Neural progenitor cell (in vitro differentiated cells): ENCODE measurements around the gene CARD8. TPM values are rescaled to one million over a fixed set of nuclear protein-coding genes. Genes with fewer than 3 reads are reported as not detected.

Experiments used
- DNase-seq: peaks from one replicate; pipeline ENCODE4 v3.0.0-alpha.2; 2016; ENCODE audit warnings: low spot score
- H2AFZ ChIP-seq: fragments of 200-600 bp; sonication (generic); replicated peaks from 2 replicates; pipeline ENCODE4 v1.6.1; 2016; ENCODE audit warnings: antibody characterized with exemption
- H3F3A ChIP-seq: fragments of 200-600 bp; sonication (generic); 2 replicates; pipeline ENCODE4 v1.6.1; 2016; ENCODE audit warnings: antibody characterized with exemption, low read depth
- H3K27ac ChIP-seq: fragments of 200-600 bp; sonication (generic); 2 replicates; pipeline ENCODE4 v1.5.1; 2016; ENCODE audit warnings: mild to moderate bottlenecking
- H3K27me3 ChIP-seq: fragments of 200-600 bp; sonication (generic); 2 replicates; pipeline ENCODE4 v1.6.1; 2016; ENCODE audit warnings: mild to moderate bottlenecking, moderate library complexity
- H3K36me3 ChIP-seq: fragments of 200-600 bp; sonication (generic); 2 replicates; pipeline ENCODE4 v1.5.1; 2016
- H3K4me1 ChIP-seq: fragments of 200-600 bp; sonication (generic); 2 replicates; pipeline ENCODE4 v1.6.1; 2016; ENCODE audit warnings: mixed run types
- H3K4me2 ChIP-seq: fragments of 200-600 bp; sonication (generic); 2 replicates; pipeline ENCODE4 v1.6.1; 2016
- H3K4me3 ChIP-seq: fragments of 200-600 bp; sonication (generic); 2 replicates; pipeline ENCODE4 v1.5.1; 2016
- H3K79me2 ChIP-seq: fragments of 200-600 bp; sonication (generic); 2 replicates; pipeline ENCODE4 v1.6.1; 2016; ENCODE audit warnings: low read depth
- H3K9ac ChIP-seq: fragments of 200-600 bp; sonication (generic); 2 replicates; pipeline ENCODE4 v1.6.1; 2016
- H3K9me3 ChIP-seq: fragments of 200-600 bp; sonication (generic); 2 replicates; pipeline ENCODE4 v1.5.1; 2016; ENCODE audit warnings: low read depth
- H4K20me1 ChIP-seq: fragments of 200-600 bp; sonication (generic); 2 replicates; pipeline ENCODE4 v1.6.1; 2016; ENCODE audit warnings: low read depth
- H3K27ac Mint-ChIP-seq: 3 replicates; pipeline ENCODE4 v1.8.0; 2021; ENCODE audit warnings: mixed read lengths
- H3K27me3 Mint-ChIP-seq: 2 replicates; pipeline ENCODE4 v1.8.0; 2022; ENCODE audit warnings: low read depth, mild to moderate bottlenecking, inconsistent platforms, moderate library complexity, mixed read lengths; ENCODE audit not compliant: insufficient read depth
- H3K36me3 Mint-ChIP-seq: 3 replicates; pipeline ENCODE4 v1.8.0; 2021; ENCODE audit warnings: mixed read lengths
- H3K4me1 Mint-ChIP-seq: 3 replicates; pipeline ENCODE4 v1.8.0; 2021; ENCODE audit warnings: mixed read lengths
- H3K4me3 Mint-ChIP-seq: 3 replicates; pipeline ENCODE4 v1.8.0; 2021; ENCODE audit warnings: mild to moderate bottlenecking, moderate library complexity, mixed read lengths
- H3K9me3 Mint-ChIP-seq: 3 replicates; pipeline ENCODE4 v1.8.0; 2020; ENCODE audit warnings: mixed read lengths
- EZH2 ChIP-seq: fragments of 200-600 bp; sonication (generic); IDR thresholded peaks from 2 replicates; pipeline ENCODE4 v1.6.1; 2017; ENCODE audit warnings: antibody characterized with exemption, mild to moderate bottlenecking, moderate library complexity
- EZH2phosphoT487 ChIP-seq: fragments of 200-600 bp; sonication (generic); IDR thresholded peaks from 2 replicates; pipeline ENCODE4 v1.6.1; 2017; ENCODE audit warnings: antibody characterized with exemption
- total RNA-seq: library from RNA; depleted of rRNA; stranded (reverse); fragments of >200 nt; gene quantifications from 2 replicates; pipeline ENCODE4 v1.2.3, GENCODE V29; 2015; ENCODE audit warnings: low replicate concordance
- TF ChIP-seq, protein P1 (sequence below): fragments of 200-600 bp; sonication (generic); IDR thresholded peaks from 2 replicates; pipeline ENCODE4 v1.5.1; 2017; ENCODE audit warnings: antibody characterized with exemption, mild to moderate bottlenecking

The CARD8 gene, protein sequence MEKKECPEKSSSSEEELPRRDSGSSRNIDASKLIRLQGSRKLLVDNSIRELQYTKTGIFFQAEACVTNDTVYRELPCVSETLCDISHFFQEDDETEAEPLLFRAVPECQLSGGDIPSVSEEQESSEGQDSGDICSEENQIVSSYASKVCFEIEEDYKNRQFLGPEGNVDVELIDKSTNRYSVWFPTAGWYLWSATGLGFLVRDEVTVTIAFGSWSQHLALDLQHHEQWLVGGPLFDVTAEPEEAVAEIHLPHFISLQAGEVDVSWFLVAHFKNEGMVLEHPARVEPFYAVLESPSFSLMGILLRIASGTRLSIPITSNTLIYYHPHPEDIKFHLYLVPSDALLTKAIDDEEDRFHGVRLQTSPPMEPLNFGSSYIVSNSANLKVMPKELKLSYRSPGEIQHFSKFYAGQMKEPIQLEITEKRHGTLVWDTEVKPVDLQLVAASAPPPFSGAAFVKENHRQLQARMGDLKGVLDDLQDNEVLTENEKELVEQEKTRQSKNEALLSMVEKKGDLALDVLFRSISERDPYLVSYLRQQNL
- total RNA-seq, result 46.6 and 59.7 TPM in 2 replicates

DNA sequence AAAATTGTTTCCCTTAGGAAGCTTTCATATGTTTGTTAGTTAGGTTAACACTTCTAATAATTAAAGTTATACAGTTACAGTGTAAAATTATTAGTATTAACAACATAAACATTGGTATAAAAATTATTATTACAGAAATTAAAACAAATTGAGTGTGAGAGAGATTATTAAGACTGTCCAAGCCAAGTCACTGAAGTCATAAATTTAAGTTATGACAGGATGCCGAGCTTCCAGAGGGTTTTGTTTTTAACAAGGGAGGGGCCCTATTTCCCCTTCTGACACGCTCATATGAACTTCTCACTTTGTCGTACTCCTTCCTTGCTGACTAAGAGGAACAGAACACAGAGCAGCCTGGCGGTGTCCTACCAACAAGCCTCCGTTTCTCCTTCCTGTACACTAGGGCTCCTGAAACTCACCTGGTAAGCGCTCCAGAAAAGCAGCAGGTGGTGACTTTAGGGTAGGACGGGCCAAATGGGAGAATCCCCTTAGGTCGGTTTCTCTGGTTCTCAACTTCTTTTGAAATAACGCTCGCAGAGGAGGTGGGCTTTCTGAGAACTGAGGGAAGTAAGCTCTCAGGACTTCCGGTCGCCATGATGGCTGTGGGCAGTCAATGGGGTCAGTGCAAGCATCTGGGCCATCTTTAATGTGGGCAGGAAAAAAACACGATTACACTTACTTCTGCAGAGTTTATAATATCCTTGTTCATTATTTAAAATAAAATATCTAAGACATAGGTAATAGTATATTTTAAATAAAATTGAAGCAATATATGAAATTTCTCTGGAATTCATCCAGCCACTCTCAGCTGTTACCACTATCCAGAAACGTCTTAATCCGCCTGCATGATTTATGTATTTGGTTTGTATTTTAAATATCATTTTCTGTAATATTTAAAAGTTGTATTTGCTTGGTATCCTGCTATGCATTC is at the start of gene CARD8:
Gene CARD8, minus strand, starts transcription at position 537 of the 928 bp plus-strand sequence. CDS start 14,892 bp downstream, outside the sequence.
- Mint-ChIP-seq H3K36me3 (peaks cover 25% of the 10 kb centered on the region), H3K4me1 (peaks cover 18% of the 10 kb centered on the region), H3K9me3 (no peaks in the 10 kb centered on the region), H3K4me3 (peak within 1 kb of the TSS; percentile 98), H3K27me3 (no peaks in the 10 kb centered on the region), H3K27ac (peak within 1 kb of the TSS; percentile 99)
- H3K27ac ChIP-seq, result peak within 1 kb of the TSS; percentile 80
- peak within 1 kb of the TSS; percentile 75 for H3K9ac ChIP-seq
- DNase-seq, result peak; percentile 82
- peak within 1 kb of the TSS; percentile 100 for H3K4me3 ChIP-seq
- no peaks in the 10 kb centered on the region for H3F3A ChIP-seq
- peaks cover 4% of the 10 kb centered on the region for H3K36me3 ChIP-seq
- no peaks in the 10 kb centered on the region for H4K20me1 ChIP-seq
- H2AFZ ChIP-seq, result peak within 1 kb of the TSS; percentile 100
- peaks cover 7% of the 10 kb centered on the region for H3K4me1 ChIP-seq
- H3K9me3 ChIP-seq, result no peaks in the 10 kb centered on the region
- peaks cover 27% of the 10 kb centered on the region for H3K79me2 ChIP-seq
- H3K4me2 ChIP-seq, result peak within 1 kb of the TSS; percentile 94
- TF ChIP-seq EZH2 (no peak), EZH2phosphoT487 (no peak)
- TF ChIP-seq, protein P1, sequence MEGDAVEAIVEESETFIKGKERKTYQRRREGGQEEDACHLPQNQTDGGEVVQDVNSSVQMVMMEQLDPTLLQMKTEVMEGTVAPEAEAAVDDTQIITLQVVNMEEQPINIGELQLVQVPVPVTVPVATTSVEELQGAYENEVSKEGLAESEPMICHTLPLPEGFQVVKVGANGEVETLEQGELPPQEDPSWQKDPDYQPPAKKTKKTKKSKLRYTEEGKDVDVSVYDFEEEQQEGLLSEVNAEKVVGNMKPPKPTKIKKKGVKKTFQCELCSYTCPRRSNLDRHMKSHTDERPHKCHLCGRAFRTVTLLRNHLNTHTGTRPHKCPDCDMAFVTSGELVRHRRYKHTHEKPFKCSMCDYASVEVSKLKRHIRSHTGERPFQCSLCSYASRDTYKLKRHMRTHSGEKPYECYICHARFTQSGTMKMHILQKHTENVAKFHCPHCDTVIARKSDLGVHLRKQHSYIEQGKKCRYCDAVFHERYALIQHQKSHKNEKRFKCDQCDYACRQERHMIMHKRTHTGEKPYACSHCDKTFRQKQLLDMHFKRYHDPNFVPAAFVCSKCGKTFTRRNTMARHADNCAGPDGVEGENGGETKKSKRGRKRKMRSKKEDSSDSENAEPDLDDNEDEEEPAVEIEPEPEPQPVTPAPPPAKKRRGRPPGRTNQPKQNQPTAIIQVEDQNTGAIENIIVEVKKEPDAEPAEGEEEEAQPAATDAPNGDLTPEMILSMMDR, result peak; percentile 3
- H3K27me3 ChIP-seq, result peaks cover 9% of the 10 kb centered on the region

DNA sequence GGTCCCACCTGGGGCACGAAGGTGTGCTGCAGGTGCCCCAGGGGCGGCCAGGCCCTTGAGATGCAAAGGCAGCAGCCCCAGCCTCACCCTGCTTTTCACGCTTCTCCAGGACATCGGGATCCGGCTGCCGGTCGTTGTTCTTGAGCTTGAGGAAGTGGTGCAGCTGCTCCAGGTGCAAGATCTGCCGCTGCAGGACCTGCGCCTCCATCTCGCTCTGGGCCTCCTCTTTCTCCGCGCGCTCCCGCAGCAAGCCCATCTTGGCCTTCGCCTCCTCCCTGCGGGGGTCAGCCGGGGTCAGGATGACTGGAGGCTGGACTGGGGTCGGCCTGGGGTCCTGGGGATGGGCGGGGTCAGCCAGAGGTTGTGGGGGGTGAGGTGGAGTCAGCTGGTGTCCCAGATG is 48.2 kb upstream of the CARD8 start:
- Histone ChIP-seq H4K20me1 (no peaks in the 10 kb centered on the region), H2AFZ (no peak overlapping the region), H3K9me3 (no peaks in the 10 kb centered on the region), H3K9ac (no peak overlapping the region), H3F3A (no peaks in the 10 kb centered on the region), H3K4me2 (no peak overlapping the region), H3K79me2 (no peaks in the 10 kb centered on the region), H3K4me1 (peaks cover 6% of the 10 kb centered on the region), H3K27ac (no peak overlapping the region), H3K4me3 (no peak overlapping the region), H3K27me3 (no peaks in the 10 kb centered on the region), H3K36me3 (no peaks in the 10 kb centered on the region)
- Mint-ChIP-seq H3K9me3 (no peaks in the 10 kb centered on the region), H3K4me3 (no peak overlapping the region), H3K36me3 (no peaks in the 10 kb centered on the region), H3K27me3 (peaks cover 2% of the 10 kb centered on the region), H3K4me1 (no peaks in the 10 kb centered on the region), H3K27ac (no peak overlapping the region)
- DNase-seq, result no peak
- TF ChIP-seq, protein P1, result no peak
- TF ChIP-seq EZH2, result no peak
- TF ChIP-seq EZH2phosphoT487, result no peak

DNA sequence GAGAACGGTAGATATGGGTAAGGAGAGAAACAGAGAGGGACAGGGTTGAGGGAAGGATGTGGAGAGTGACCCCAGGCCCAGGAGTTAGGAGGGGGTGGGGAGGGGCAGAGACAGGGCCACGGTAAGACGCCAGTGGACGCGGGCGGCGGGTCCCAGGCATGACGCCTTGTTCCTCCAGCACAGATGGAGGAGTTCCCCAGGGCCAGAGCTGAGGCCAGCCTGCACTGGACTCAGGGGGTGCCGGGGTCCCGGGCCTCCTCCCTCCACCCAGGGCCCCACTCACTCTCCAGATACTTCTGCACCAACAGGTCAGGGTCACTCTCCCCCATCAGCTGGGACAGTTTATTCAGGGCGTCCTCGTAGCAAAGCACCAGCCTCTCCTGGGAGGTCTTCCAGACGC is 47.7 kb upstream of the CARD8 start:
- no peaks in the 10 kb centered on the region for H3K9me3 Mint-ChIP-seq
- H3K79me2 ChIP-seq, result no peaks in the 10 kb centered on the region
- H3K4me2 ChIP-seq, result no peak overlapping the region
- H3K27me3 Mint-ChIP-seq, result peaks cover 2% of the 10 kb centered on the region
- no peaks in the 10 kb centered on the region for H3K36me3 Mint-ChIP-seq
- no peak overlapping the region for H3K4me3 ChIP-seq
- peaks cover 1% of the 10 kb centered on the region for H3K4me1 ChIP-seq
- H3K27me3 ChIP-seq, result no peaks in the 10 kb centered on the region
- no peaks in the 10 kb centered on the region for H3K4me1 Mint-ChIP-seq
- no peak overlapping the region for H3K27ac Mint-ChIP-seq
- no peaks in the 10 kb centered on the region for H3K36me3 ChIP-seq
- no peaks in the 10 kb centered on the region for H3K9me3 ChIP-seq
- no peak for DNase-seq
- no peak overlapping the region for H3K27ac ChIP-seq
- no peak overlapping the region for H3K4me3 Mint-ChIP-seq
- no peaks in the 10 kb centered on the region for H4K20me1 ChIP-seq
- H3F3A ChIP-seq, result no peaks in the 10 kb centered on the region
- H3K9ac ChIP-seq, result no peak overlapping the region
- H2AFZ ChIP-seq, result no peak overlapping the region
- TF ChIP-seq EZH2phosphoT487 (no peak), EZH2 (no peak)
- TF ChIP-seq, protein P1, result no peak
